ENCODE data around the gene ITPR2. TPM values are rescaled to one million over a fixed set of nuclear protein-coding genes. Genes with fewer than 3 reads are reported as not detected.

The ITPR2 gene
- total and polyA plus RNA-seq, 2 of the 13 experiments (the other 11 are each of a cell fraction or from before 2014, with no cell fraction given), result 31.9 to 81.9 TPM

DNA sequence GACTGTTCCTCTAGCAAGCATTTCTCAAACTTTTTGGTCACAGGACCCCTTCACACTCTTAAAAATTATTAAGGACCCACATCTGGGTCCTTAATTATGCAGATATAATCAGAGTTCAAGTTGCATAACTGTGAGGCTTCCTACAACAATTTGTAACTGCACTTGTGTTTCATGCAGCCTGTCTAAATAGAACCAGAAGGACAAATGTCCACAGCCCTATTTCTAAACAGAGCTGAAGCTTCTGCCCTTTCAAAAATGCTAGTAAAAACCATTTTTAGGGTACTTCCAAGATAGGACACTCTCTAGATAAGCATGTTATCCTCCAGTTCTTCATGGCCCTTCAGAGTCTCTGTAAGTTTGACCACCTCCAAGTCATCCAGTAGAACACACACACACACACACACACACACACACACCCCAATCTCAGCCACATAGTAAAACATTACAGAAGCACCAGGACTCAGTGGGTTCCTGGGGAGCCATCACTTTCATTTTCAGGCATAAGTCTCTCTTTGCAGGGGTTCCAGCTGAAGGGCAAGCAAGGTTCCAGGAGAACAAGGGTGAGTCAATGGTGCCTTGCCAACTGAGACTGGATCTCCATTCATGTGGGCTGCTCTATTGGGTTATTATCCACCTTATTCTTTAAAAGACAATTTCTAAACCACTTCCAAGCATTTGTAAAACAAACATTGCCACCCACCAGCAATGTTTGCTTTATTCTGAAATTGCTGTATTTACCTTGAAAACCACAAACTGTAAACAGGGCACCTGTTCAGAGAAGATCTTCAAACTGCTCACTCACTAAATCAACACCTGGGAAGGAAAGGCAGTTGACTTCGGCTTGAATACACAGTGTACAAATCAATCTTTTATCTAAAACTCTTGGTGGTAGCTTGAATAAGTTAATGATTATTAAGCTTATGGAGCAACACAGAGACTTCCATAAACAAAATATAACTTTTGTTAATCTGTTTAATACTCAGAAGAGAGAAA lies 64.1 kb downstream of the ITPR2 start (continued):
- TF ChIP-seq, protein P1, sequence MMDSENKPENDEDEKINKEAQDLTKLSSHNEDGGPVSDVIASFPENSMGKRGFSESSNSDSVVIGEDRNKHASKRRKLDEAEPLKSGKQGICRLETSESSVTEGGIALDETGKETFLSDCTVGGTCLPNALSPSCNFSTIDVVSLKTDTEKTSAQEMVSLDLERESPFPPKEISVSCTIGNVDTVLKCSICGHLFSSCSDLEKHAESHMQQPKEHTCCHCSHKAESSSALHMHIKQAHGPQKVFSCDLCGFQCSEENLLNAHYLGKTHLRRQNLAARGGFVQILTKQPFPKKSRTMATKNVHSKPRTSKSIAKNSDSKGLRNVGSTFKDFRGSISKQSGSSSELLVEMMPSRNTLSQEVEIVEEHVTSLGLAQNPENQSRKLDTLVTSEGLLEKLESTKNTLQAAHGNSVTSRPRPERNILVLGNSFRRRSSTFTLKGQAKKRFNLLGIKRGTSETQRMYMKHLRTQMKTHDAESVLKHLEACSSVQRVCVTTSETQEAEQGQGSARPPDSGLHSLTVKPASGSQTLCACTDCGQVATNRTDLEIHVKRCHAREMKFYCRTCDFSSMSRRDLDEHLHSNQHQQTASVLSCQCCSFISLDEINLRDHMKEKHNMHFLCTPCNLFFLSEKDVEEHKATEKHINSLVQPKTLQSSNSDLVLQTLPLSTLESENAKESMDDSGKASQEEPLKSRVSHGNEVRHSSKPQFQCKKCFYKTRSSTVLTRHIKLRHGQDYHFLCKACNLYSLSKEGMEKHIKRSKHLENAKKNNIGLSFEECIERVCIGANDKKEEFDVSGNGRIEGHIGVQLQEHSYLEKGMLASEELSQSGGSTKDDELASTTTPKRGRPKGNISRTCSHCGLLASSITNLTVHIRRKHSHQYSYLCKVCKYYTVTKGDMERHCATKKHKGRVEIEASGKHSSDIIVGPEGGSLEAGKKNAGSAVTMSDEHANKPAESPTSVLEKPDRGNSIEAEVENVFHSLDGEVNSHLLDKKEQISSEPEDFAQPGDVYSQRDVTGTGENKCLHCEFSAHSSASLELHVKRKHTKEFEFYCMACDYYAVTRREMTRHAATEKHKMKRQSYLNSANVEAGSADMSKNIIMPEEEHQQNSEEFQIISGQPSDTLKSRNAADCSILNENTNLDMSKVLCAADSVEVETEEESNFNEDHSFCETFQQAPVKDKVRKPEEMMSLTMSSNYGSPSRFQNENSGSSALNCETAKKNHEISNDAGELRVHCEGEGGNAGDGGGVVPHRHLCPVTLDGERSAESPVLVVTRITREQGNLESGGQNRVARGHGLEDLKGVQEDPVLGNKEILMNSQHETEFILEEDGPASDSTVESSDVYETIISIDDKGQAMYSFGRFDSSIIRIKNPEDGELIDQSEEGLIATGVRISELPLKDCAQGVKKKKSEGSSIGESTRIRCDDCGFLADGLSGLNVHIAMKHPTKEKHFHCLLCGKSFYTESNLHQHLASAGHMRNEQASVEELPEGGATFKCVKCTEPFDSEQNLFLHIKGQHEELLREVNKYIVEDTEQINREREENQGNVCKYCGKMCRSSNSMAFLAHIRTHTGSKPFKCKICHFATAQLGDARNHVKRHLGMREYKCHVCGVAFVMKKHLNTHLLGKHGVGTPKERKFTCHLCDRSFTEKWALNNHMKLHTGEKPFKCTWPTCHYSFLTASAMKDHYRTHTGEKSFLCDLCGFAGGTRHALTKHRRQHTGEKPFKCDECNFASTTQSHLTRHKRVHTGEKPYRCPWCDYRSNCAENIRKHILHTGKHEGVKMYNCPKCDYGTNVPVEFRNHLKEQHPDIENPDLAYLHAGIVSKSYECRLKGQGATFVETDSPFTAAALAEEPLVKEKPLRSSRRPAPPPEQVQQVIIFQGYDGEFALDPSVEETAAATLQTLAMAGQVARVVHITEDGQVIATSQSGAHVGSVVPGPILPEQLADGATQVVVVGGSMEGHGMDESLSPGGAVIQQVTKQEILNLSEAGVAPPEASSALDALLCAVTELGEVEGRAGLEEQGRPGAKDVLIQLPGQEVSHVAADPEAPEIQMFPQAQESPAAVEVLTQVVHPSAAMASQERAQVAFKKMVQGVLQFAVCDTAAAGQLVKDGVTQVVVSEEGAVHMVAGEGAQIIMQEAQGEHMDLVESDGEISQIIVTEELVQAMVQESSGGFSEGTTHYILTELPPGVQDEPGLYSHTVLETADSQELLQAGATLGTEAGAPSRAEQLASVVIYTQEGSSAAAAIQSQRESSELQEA (CRISPR knock-in tag; IDR thresholded peaks at IDR 0.05; ENCODE audit: not compliant biosample characterization), result no peak
- TF ChIP-seq NFE2 (CRISPR knock-in tag; IDR thresholded peaks at IDR 0.05), result peak; percentile 94
- TF ChIP-seq KDM2A (CRISPR knock-in tag; IDR thresholded peaks at IDR 0.05; ENCODE audit: borderline replicate concordance, low read depth), result no peak
- TF ChIP-seq BCL6 (CRISPR knock-in tag; IDR thresholded peaks at IDR 0.05), result peak; percentile 99
- no peak for TF ChIP-seq NRL (CRISPR knock-in tag; IDR thresholded peaks at IDR 0.05; ENCODE audit: borderline replicate concordance)
- peak; percentile 100 for TF ChIP-seq TCF7 (IDR thresholded peaks at IDR 0.05; ENCODE audit: low read depth)
- no peak for TF ChIP-seq PCBP1 (IDR thresholded peaks at IDR 0.05; ENCODE audit: borderline replicate concordance, low read depth, low read length)
- no peak for TF ChIP-seq ZNF841 (CRISPR knock-in tag; IDR thresholded peaks at IDR 0.05; ENCODE audit: borderline replicate concordance)
- TF ChIP-seq ZBTB7A (CRISPR knock-in tag; IDR thresholded peaks at IDR 0.05), result no peak; the same call in 1 of the 2 replicates
- TF ChIP-seq SMC3 (IDR thresholded peaks at IDR 0.05; ENCODE audit: low read length), result no peak; the same call in 1 of the 2 replicates
- TF ChIP-seq REL (CRISPR knock-in tag; conservative IDR thresholded peaks at IDR 0.05), result no peak
- TF ChIP-seq HNRNPLL (IDR thresholded peaks at IDR 0.05; ENCODE audit: low read depth, low read length, poor library complexity, severe bottlenecking), result no peak
- TF ChIP-seq ELF1 (CRISPR knock-in tag; IDR thresholded peaks at IDR 0.05), result peak; percentile 47; the same call in 1 of the 2 replicates
- TF ChIP-seq ZMYM2 (CRISPR knock-in tag; IDR thresholded peaks at IDR 0.05), result no peak; the same call in 1 of the 2 replicates
